HG03520 (cell line): Measurements from ENCODE around the gene NRCAM.

ENCODE experiments used
- ATAC-seq: cut with Tn5 transposase; IDR thresholded peaks from one replicate; pipeline ENCODE4 v1.9.1; 2021; ENCODE audit warnings: mild to moderate bottlenecking, moderate library complexity; ENCODE audit not compliant: unreplicated experiment

The NRCAM gene

GRCh38 chr7:108460964-108461363, 4.7 kb upstream of the NRCAM start:
- no peak for ATAC-seq

GRCh38 chr7:108459922-108460551, 3.8 kb upstream of the NRCAM start:
- ATAC-seq, result peak; percentile 45

- no peak for ATAC-seq
Measured at GRCh38 chr7:108457871-108458270, 1.6 kb upstream of the NRCAM start.

GRCh38 chr7:108456845-108457540, 757 bp upstream of the NRCAM start:
- no peak for ATAC-seq

GRCh38 chr7:108455551-108455997, 662 bp downstream of the NRCAM start:
- ATAC-seq, result peak; percentile 22

- ATAC-seq, result no peak
Measured at GRCh38 chr7:108454674-108455550, 1.3 kb downstream of the NRCAM start.

GRCh38 chr7:108454317-108454673, 1.9 kb downstream of the NRCAM start:
- no peak for ATAC-seq

GRCh38 chr7:108453320-108453719, 2.9 kb downstream of the NRCAM start:
- ATAC-seq, result no peak

- ATAC-seq, result no peak
Measured at GRCh38 chr7:108452707-108453106, 3.5 kb downstream of the NRCAM start.

DNA sequence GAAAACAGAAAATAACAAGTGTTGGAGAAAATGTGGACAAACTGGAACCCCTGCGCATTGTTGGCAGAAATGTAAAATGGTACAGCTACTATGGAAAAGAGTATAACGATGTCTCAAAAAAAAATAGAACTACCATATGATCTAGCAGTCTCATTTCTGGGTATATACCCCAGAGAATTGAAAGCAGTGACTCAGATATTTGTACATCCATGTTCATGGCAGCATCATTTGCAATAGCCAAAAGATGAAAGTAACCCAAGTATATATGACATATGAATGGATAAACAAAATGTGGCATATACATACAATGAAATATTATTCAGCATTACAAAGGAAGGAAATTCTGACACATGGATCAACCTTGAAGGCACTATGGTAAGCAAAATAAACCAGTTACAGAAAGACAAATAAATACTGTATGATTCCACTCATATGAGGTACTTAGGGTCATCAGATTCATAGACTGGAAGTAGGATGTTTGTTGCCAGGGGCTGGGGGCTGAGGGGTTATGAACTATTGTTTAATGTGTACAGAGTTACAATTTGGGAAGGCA, 4.9 kb downstream of the NRCAM start:
- no peak for ATAC-seq

DNA sequence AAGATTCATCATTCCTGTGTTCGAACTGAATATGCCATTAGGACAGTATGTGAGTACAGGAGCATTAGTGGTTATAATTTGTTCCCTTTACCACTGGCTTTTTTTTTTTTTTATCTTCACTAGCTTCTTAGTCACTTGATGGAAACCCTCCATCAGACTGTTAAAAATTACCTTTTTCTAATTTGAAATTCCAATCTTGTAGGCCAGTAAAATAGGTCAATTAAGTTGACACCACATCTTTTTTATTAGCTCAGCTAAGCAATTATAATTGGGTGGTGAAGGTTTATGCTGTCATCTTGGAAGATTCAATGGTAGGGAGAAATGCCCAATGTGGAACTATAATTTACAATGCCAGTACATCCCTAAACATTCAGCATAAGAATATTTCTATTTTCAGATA, 6.1 kb downstream of the NRCAM start:
- ATAC-seq, result no peak

DNA sequence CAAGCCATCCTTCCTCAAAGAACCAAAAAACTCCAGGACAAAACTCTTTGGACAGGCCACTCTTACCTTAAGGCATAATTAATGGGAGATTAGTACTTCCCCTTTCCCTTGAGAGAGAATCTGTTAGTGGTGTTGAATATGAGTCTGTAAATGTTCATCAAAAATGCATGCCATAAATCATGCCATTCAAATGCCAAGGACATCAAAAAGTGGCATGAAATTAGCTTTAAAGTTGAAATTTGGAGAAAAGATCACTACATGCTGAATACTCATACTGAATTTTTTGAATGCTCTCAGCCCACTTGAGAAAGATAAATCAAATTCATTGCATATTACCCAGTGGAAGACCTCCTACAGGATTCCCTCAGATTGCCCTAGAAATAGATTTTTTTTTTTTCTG, 6.7 kb downstream of the NRCAM start:
- no peak for ATAC-seq

DNA sequence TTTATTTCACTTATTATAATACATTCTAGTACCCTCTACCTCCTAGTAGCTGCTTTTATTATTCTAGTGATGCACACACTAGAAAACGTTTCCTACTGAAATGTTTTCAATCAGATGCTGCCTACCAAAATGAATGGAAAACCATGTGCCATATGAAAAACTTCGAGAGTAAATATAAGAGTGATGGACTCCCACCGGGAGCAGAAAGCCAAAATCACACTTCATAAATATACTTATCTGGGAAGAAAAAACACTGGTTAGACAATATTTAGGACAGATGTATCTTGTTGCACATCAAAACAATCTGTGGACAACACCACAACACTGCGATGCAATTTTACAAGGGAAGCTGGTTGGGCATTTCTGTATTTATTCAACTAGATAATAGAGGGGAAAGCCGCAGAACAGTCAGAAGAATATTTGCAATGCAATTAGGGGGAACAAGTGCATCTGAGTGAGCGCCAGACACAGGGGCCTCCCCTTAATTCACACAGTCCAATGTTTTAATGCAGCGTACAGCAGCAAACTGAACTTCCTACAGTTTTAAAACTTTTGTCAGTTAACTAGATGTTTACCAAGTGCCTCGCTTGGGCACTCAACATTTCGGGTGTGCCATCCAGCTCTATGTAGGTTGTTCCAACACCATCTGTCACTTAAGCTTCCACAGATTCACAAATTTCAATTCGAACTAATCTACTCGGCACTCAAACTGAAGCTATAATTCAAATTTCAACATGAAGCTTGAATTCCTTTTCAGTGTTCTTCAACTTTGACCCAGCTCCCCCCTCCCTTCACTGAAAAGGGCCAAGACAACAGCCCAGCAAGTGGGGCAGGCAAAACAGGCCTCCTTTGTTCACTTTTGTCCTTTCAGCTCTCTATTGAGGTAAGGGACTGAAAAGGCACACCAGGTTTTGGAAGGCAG, 7.4 kb downstream of the NRCAM start:
- ATAC-seq, result no peak

DNA sequence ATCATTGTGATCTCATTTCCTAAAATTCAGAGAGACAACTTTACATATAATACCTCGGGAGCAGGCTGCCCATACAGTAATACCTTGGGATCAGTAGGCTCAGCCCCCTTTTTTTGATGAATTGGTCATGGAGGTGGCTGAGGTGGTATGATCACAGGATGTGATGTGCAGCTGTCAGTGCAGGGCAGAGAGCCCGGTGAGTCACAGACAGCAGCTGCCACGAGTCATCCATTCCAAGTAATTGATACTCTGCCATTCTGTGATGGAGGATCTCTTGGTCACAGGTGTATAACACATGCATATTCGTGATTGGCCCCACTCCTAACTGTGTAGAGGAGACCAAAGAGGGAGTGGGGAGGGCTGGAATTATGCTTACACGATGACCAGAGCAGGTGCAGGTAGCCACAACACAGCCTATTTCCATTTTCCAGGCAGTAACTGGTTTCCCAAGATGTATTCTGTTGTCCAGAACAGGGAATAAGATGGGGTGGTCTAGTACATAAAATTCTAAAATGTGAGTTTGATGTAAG, 14.1 kb downstream of the NRCAM start:
- ATAC-seq, result no peak

GRCh38 chr7:108441392-108441955, 14.8 kb downstream of the NRCAM start:
- no peak for ATAC-seq

GRCh38 chr7:108440613-108441012, 15.6 kb downstream of the NRCAM start:
- no peak for ATAC-seq

- no peak for ATAC-seq
Measured at GRCh38 chr7:108436906-108437305, 19.3 kb downstream of the NRCAM start.

DNA sequence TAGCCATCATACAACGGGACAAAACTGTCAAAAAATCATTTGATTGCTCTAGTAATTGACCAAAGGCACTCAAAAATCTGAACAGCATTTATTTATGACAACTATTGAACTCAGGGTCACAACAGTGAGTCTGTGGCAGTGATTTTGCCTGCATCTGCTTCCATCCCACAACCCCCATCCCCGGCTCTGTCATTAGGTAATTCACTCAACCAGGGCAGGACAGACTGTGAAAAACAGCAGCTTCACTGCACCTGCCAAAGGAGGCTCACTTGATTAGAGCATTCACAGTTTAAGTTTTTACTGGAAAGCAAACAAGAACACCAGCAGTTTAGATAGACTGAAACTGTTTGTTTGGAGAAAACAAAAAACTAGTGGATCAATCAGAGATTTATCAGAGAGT, 22.2 kb downstream of the NRCAM start:
- ATAC-seq, result no peak

DNA sequence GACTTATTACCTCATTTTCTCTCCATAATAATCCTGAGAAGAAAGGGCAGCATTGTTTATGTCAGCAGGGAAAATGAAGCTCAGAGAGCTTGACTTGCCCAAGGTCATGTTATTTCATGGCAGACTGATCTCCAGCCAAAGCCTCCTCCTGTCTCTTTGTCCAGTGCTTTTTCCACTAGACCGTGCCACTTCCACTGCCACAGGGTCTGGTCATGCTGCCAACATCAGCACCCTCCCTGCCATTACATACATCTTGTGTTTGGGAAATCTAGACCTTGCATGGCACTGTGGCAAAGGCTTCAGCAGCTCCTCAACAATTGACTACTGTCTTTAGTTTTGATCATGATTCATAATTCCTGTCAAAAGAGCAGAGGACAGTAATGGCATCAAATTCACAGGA, 25.1 kb downstream of the NRCAM start:
- ATAC-seq, result no peak

DNA sequence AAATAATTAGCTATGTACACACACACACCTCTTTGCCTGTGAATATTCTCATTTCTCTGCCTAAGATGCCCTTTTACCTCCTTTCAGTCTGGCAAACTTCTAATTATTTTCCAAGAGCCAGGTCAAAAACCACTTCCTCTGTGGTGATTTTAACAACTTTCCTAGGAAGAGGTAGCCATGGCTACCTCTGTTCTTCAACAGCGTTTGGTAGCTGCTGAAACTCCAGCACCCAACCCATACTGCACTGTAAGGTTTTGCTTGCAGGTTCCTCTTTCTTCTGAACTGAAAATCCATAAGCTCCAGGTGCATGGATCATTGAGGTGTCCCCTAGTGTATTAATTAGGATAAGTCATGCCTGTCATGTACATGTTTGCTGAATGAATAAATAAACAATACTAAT, 25.6 kb downstream of the NRCAM start:
- no peak for ATAC-seq
